Esophagus squamous epithelium (tissue), 4 donors: ENCODE results near the gene TCF4.

Experiments used
- CTCF ChIP-seq, 6 experiments: fragments of 450-650 bp in 4 of 6; fragments of 200-600 bp in 2 of 6; sonication (generic) in 2 of 6; IDR thresholded peaks; one replicate each; pipeline ENCODE4 v1.5.1; 2016 to 2019; ENCODE audit warnings: antibody characterized with exemption in 6 of 6, mild to moderate bottlenecking in 4 of 6, moderate library complexity in 4 of 6
- POLR2A ChIP-seq, 4 donors: fragments of 450-650 bp; IDR thresholded peaks; one replicate each; pipeline ENCODE4 v1.6.1; 2017; ENCODE audit warnings: antibody characterized with exemption in 4 of 4, mild to moderate bottlenecking in 4 of 4, moderate library complexity in 3 of 4

GRCh38 chr18:55219059-55219458 is 368.9 kb downstream of the TCF4 start:
- TF ChIP-seq POLR2A (IDR thresholded peaks at IDR 0.05) (no peak), CTCF (IDR thresholded peaks at IDR 0.05) (no peak)
